RWPE2 (cell line): Measurements from ENCODE around the gene NTMT2.

Experiments
- ATAC-seq: fragments of 200-7000 bp; cut with Tn5 transposase; 3 replicates; pipeline ENCODE4 v1.9.1; 2021; ENCODE audit warnings: low read depth
- DNase-seq: peaks from one replicate; pipeline ENCODE4 v3.0.0-alpha.2; 2020; ENCODE audit warnings: low spot score
- H3K27ac ChIP-seq: fragments of 450-650 bp; 2 replicates; pipeline ENCODE4 v1.5.1; 2017; ENCODE audit warnings: mild to moderate bottlenecking; ENCODE audit not compliant: poor library complexity, severe bottlenecking
- H3K27me3 ChIP-seq: fragments of 250-450 bp; sonication (Bioruptor Pico); 2 replicates; pipeline ENCODE4 v1.5.1; 2021; ENCODE audit warnings: mild to moderate bottlenecking, moderate library complexity; ENCODE audit not compliant: insufficient read depth, poor library complexity, severe bottlenecking
- H3K36me3 ChIP-seq: fragments of 250-450 bp; sonication (Bioruptor Pico); 2 replicates; pipeline ENCODE4 v1.5.1; 2020; ENCODE audit warnings: low read depth, mild to moderate bottlenecking, moderate library complexity
- H3K4me1 ChIP-seq: fragments of 250-450 bp; sonication (Bioruptor Pico); 2 replicates; pipeline ENCODE4 v1.5.1; 2021; ENCODE audit warnings: mild to moderate bottlenecking, moderate library complexity; ENCODE audit not compliant: insufficient read depth, poor library complexity, severe bottlenecking
- H3K4me3 ChIP-seq: fragments of 250-450 bp; sonication (Bioruptor Pico); 2 replicates; pipeline ENCODE4 v1.5.1; 2021; ENCODE audit warnings: mild to moderate bottlenecking, moderate library complexity; ENCODE audit not compliant: severe bottlenecking
- H3K9me3 ChIP-seq: fragments of 250-450 bp; sonication (Bioruptor Pico); 2 replicates; pipeline ENCODE4 v1.5.1; 2021; ENCODE audit warnings: mild to moderate bottlenecking, moderate library complexity; ENCODE audit not compliant: severe bottlenecking
- CTCF ChIP-seq: fragments of 450-650 bp; IDR thresholded peaks from one replicate; pipeline ENCODE4 v1.5.1; 2017; ENCODE audit warnings: mild to moderate bottlenecking, moderate library complexity; ENCODE audit not compliant: poor library complexity, severe bottlenecking

NTMT2 gene

GRCh38 chr1:170131984-170132383 lies 13.8 kb upstream of the NTMT2 start:
- no peak overlapping the region for H3K4me3 ChIP-seq
- H3K27me3 ChIP-seq = no peaks in the 10 kb centered on the region
- no peaks in the 10 kb centered on the region for H3K9me3 ChIP-seq
- DNase-seq (no peak), ATAC-seq (no peak)
- H3K27ac ChIP-seq = no peak overlapping the region
- TF ChIP-seq CTCF = no peak
- H3K4me1 ChIP-seq = no peaks in the 10 kb centered on the region
- no peaks in the 10 kb centered on the region for H3K36me3 ChIP-seq

- Histone ChIP-seq H3K36me3 (no peaks in the 10 kb centered on the region), H3K4me3 (no peak overlapping the region), H3K4me1 (no peaks in the 10 kb centered on the region), H3K27me3 (no peaks in the 10 kb centered on the region), H3K27ac (no peak overlapping the region), H3K9me3 (no peaks in the 10 kb centered on the region)
- DNase-seq (no peak), ATAC-seq (no peak)
- TF ChIP-seq CTCF = no peak
These were observed 11.8 kb upstream of the NTMT2 start for GRCh38 chr1:170133766-170134495.

GRCh38 chr1:170134521-170134920 lies 11.2 kb upstream of the NTMT2 start:
- DNase-seq = no peak
- ATAC-seq = no peak
- no peak overlapping the region for H3K4me3 ChIP-seq
- H3K9me3 ChIP-seq = no peaks in the 10 kb centered on the region
- TF ChIP-seq CTCF = no peak
- H3K4me1 ChIP-seq = no peaks in the 10 kb centered on the region
- H3K27me3 ChIP-seq = no peaks in the 10 kb centered on the region
- no peak overlapping the region for H3K27ac ChIP-seq
- no peaks in the 10 kb centered on the region for H3K36me3 ChIP-seq

GRCh38 chr1:170140371-170140770 lies 5.4 kb upstream of the NTMT2 start:
- Histone ChIP-seq H3K9me3 (no peaks in the 10 kb centered on the region), H3K27ac (no peak overlapping the region), H3K4me3 (no peak overlapping the region), H3K27me3 (no peaks in the 10 kb centered on the region), H3K36me3 (no peaks in the 10 kb centered on the region), H3K4me1 (no peaks in the 10 kb centered on the region)
- no peak for TF ChIP-seq CTCF
- no peak for DNase-seq
- no peak for ATAC-seq

GRCh38 chr1:170145061-170145460 lies 698 bp upstream of the NTMT2 start:
- ATAC-seq (no peak), DNase-seq (no peak)
- Histone ChIP-seq H3K9me3 (no peaks in the 10 kb centered on the region), H3K4me1 (no peaks in the 10 kb centered on the region), H3K27me3 (no peaks in the 10 kb centered on the region), H3K4me3 (no peak overlapping the region), H3K36me3 (no peaks in the 10 kb centered on the region), H3K27ac (no peak overlapping the region)
- TF ChIP-seq CTCF = no peak
